IPS-20b (cell line): Measurements from ENCODE around the gene CCDC40.

Source experiments
- H3K27ac ChIP-seq: one replicate; pipeline ENCODE4 v1.5.1; 2013; ENCODE audit warnings: low read length
- H3K27me3 ChIP-seq: 2 replicates; pipeline ENCODE4 v1.6.1; 2013; ENCODE audit warnings: mild to moderate bottlenecking, low read length, inconsistent platforms; ENCODE audit not compliant: insufficient read depth
- H3K36me3 ChIP-seq: 2 replicates; pipeline ENCODE4 v1.6.1; 2013; ENCODE audit warnings: low read depth, mild to moderate bottlenecking, inconsistent platforms, low read length, moderate library complexity; ENCODE audit not compliant: insufficient read depth
- H3K4me1 ChIP-seq: 2 replicates; pipeline ENCODE4 v1.6.1; 2013; ENCODE audit warnings: mild to moderate bottlenecking, control low read depth, inconsistent platforms, low read length, moderate library complexity; ENCODE audit not compliant: insufficient read depth
- H3K4me3 ChIP-seq: 2 replicates; pipeline ENCODE4 v1.5.1; 2013; ENCODE audit warnings: mild to moderate bottlenecking, low read length, inconsistent platforms
- H3K9ac ChIP-seq: 2 replicates; pipeline ENCODE4 v1.6.1; 2013; ENCODE audit warnings: low read depth, mild to moderate bottlenecking, inconsistent platforms, low read length, moderate library complexity
- H3K9me3 ChIP-seq: 2 replicates; pipeline ENCODE4 v1.6.1; 2013; ENCODE audit warnings: mild to moderate bottlenecking, low read depth, low read length, inconsistent platforms; ENCODE audit not compliant: insufficient read depth

The CCDC40 gene

GRCh38 chr17:80102664-80103448 is 66.4 kb downstream of the CCDC40 start:
- H3K27me3 ChIP-seq = peaks cover 21% of the 10 kb centered on the region
- no peak overlapping the region for H3K27ac ChIP-seq
- H3K9me3 ChIP-seq = no peaks in the 10 kb centered on the region
- H3K4me1 ChIP-seq = peaks cover 8% of the 10 kb centered on the region; the same call in 1 of the 2 replicates
- peak overlapping the region; percentile 80 for H3K4me3 ChIP-seq
- H3K36me3 ChIP-seq = no peaks in the 10 kb centered on the region
- H3K9ac ChIP-seq = peak overlapping the region; percentile 88

- Histone ChIP-seq H3K27me3 (peaks cover 21% of the 10 kb centered on the region), H3K9me3 (no peaks in the 10 kb centered on the region), H3K27ac (no peak overlapping the region), H3K36me3 (no peaks in the 10 kb centered on the region), H3K4me1 (peaks cover 8% of the 10 kb centered on the region; the same call in 1 of the 2 replicates), H3K4me3 (no peak overlapping the region), H3K9ac (no peak overlapping the region)
These were observed 67.1 kb downstream of the CCDC40 start for GRCh38 chr17:80103449-80104085.

GRCh38 chr17:80104321-80104955 is 68.0 kb downstream of the CCDC40 start:
- Histone ChIP-seq H3K9me3 (no peaks in the 10 kb centered on the region), H3K4me1 (peaks cover 8% of the 10 kb centered on the region; the same call in 1 of the 2 replicates), H3K9ac (no peak overlapping the region), H3K27ac (no peak overlapping the region), H3K36me3 (no peaks in the 10 kb centered on the region), H3K27me3 (peaks cover 21% of the 10 kb centered on the region), H3K4me3 (no peak overlapping the region)

GRCh38 chr17:80104956-80105375 is 68.5 kb downstream of the CCDC40 start:
- H3K9ac ChIP-seq = no peak overlapping the region
- peaks cover 8% of the 10 kb centered on the region; the same call in 1 of the 2 replicates for H3K4me1 ChIP-seq
- no peaks in the 10 kb centered on the region for H3K36me3 ChIP-seq
- peaks cover 19% of the 10 kb centered on the region for H3K27me3 ChIP-seq
- no peak overlapping the region for H3K4me3 ChIP-seq
- H3K9me3 ChIP-seq = no peaks in the 10 kb centered on the region
- no peak overlapping the region for H3K27ac ChIP-seq

GRCh38 chr17:80105762-80106161 is 69.3 kb downstream of the CCDC40 start:
- Histone ChIP-seq H3K9ac (no peak overlapping the region), H3K4me1 (peaks cover 8% of the 10 kb centered on the region; the same call in 1 of the 2 replicates), H3K27ac (no peak overlapping the region), H3K4me3 (no peak overlapping the region), H3K27me3 (peaks cover 11% of the 10 kb centered on the region; the same call in 1 of the 2 replicates), H3K9me3 (no peaks in the 10 kb centered on the region), H3K36me3 (no peaks in the 10 kb centered on the region)

GRCh38 chr17:80106176-80106575 is 69.7 kb downstream of the CCDC40 start:
- Histone ChIP-seq H3K27me3 (peaks cover 9% of the 10 kb centered on the region; the same call in 1 of the 2 replicates), H3K36me3 (no peaks in the 10 kb centered on the region), H3K4me1 (peaks cover 8% of the 10 kb centered on the region; the same call in 1 of the 2 replicates)

GRCh38 chr17:80106751-80107150 is 70.3 kb downstream of the CCDC40 start:
- peaks cover 8% of the 10 kb centered on the region; the same call in 1 of the 2 replicates for H3K4me1 ChIP-seq
- H3K27ac ChIP-seq = no peak overlapping the region
- no peak overlapping the region for H3K4me3 ChIP-seq
- no peaks in the 10 kb centered on the region for H3K36me3 ChIP-seq
- H3K9ac ChIP-seq = no peak overlapping the region
- H3K9me3 ChIP-seq = no peaks in the 10 kb centered on the region
- peaks cover 9% of the 10 kb centered on the region; the same call in 1 of the 2 replicates for H3K27me3 ChIP-seq

More at GRCh38 chr17:80106176-80106575, 69.7 kb downstream of the CCDC40 start:
- H3K27ac ChIP-seq = no peak overlapping the region
- no peak overlapping the region for H3K4me3 ChIP-seq
- H3K9me3 ChIP-seq = no peaks in the 10 kb centered on the region
- no peak overlapping the region for H3K9ac ChIP-seq

GRCh38 chr17:80107231-80108021 is 71.0 kb downstream of the CCDC40 start:
- Histone ChIP-seq H3K9me3 (no peaks in the 10 kb centered on the region), H3K4me3 (no peak overlapping the region), H3K4me1 (peaks cover 3% of the 10 kb centered on the region; the same call in 1 of the 2 replicates), H3K27me3 (peaks cover 3% of the 10 kb centered on the region; the same call in 1 of the 2 replicates), H3K27ac (no peak overlapping the region), H3K36me3 (no peaks in the 10 kb centered on the region), H3K9ac (no peak overlapping the region)

- no peak overlapping the region for H3K9ac ChIP-seq
- H3K9me3 ChIP-seq = no peaks in the 10 kb centered on the region
- no peak overlapping the region for H3K27ac ChIP-seq
- no peak overlapping the region for H3K4me3 ChIP-seq
- no peaks in the 10 kb centered on the region for H3K27me3 ChIP-seq
- no peaks in the 10 kb centered on the region for H3K36me3 ChIP-seq
- peaks cover 1% of the 10 kb centered on the region; the same call in 1 of the 2 replicates for H3K4me1 ChIP-seq
These were observed 71.9 kb downstream of the CCDC40 start for GRCh38 chr17:80108036-80108971.

GRCh38 chr17:80109066-80109660 is 72.7 kb downstream of the CCDC40 start:
- no peaks in the 10 kb centered on the region for H3K9me3 ChIP-seq
- no peak overlapping the region for H3K9ac ChIP-seq
- no peaks in the 10 kb centered on the region for H3K27me3 ChIP-seq
- H3K4me3 ChIP-seq = no peak overlapping the region
- H3K27ac ChIP-seq = no peak overlapping the region
- peaks cover 6% of the 10 kb centered on the region; the same call in 1 of the 2 replicates for H3K4me1 ChIP-seq
- 0 out of 2 replicates have a peak, but pooled peaks cover 3% of the 10 kb centered on the region for H3K36me3 ChIP-seq
